Measurements from ENCODE around the gene TOMM20. TPM values are rescaled to one million over a fixed set of nuclear protein-coding genes. Genes with fewer than 3 reads are reported as not detected.
A peak's percentile ranks its signal among the peaks of the same experiment; 100 is the strongest.
"Not testable (repeated sequence)": the region's sequence is repeated elsewhere in the genome, so short reads cannot be mapped to it uniquely, and the experiment has no call there.

The TOMM20 gene
- total RNA-seq, 4 donors from 2014 or later: 101 to 116 (median 111) TPM

- 59% methylated on average over 18 of the region's 27 CpGs for WGBS
- TF ChIP-seq POLR2AphosphoS5 (IDR thresholded peaks at IDR 0.05) (no peak), EP300 (IDR thresholded peaks at IDR 0.05) (no peak), POLR2A (IDR thresholded peaks at IDR 0.05) (no peak), CTCF (IDR thresholded peaks at IDR 0.05) (no peak)
- Histone ChIP-seq H3K27me3 (no peaks in the 10 kb centered on the region), H3K4me3 (peak overlapping the region; percentile 17), H3K36me3 (no peaks in the 10 kb centered on the region), H3K27ac (no peak overlapping the region), H3K9me3 (no peaks in the 10 kb centered on the region), H3K4me1 (peaks cover 19% of the 10 kb centered on the region)
- no peak for DNase-seq (ENCODE audit: low spot score in 2 of 2)
These were observed 35.5 kb downstream of the TOMM20 start for GRCh38 chr1:235093013-235093695.

- not testable (repeated sequence) for DNase-seq (ENCODE audit: low spot score in 2 of 2); H3K4me3 ChIP-seq; H3K36me3 ChIP-seq; H3K27me3 ChIP-seq; H3K9me3 ChIP-seq; H3K27ac ChIP-seq
- 90% methylated on average over 12 of the region's 14 CpGs for WGBS
- H3K4me1 ChIP-seq: peaks cover 19% of the 10 kb centered on the region
These were observed 36.2 kb downstream of the TOMM20 start for GRCh38 chr1:235092415-235092814.

DNA sequence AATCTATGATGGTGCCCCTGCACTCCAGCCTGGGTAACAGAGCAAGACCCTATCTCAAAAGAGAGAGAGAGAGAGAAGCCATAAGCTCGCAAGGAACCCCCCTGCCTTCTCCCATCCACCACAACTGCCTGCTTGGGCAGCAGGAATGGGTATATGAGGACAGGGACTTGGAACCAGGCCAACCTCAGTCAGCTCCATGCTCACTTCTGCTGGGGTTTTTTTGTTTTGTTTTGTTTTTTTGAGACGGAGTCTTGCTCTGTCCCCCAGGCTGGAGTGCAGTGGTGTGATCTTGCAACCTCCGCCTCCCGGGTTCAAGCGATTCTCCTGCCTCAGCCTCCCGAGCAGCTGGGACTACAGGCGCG lies 36.6 kb downstream of the TOMM20 start:
- not testable (repeated sequence) for H3K27me3 ChIP-seq; H3K27ac ChIP-seq; H3K9me3 ChIP-seq; H3K36me3 ChIP-seq; H3K4me3 ChIP-seq; DNase-seq (ENCODE audit: low spot score in 2 of 2)
- WGBS: 91% methylated on average over 8 of the region's 8 CpGs
- H3K4me1 ChIP-seq: peaks cover 19% of the 10 kb centered on the region

DNA sequence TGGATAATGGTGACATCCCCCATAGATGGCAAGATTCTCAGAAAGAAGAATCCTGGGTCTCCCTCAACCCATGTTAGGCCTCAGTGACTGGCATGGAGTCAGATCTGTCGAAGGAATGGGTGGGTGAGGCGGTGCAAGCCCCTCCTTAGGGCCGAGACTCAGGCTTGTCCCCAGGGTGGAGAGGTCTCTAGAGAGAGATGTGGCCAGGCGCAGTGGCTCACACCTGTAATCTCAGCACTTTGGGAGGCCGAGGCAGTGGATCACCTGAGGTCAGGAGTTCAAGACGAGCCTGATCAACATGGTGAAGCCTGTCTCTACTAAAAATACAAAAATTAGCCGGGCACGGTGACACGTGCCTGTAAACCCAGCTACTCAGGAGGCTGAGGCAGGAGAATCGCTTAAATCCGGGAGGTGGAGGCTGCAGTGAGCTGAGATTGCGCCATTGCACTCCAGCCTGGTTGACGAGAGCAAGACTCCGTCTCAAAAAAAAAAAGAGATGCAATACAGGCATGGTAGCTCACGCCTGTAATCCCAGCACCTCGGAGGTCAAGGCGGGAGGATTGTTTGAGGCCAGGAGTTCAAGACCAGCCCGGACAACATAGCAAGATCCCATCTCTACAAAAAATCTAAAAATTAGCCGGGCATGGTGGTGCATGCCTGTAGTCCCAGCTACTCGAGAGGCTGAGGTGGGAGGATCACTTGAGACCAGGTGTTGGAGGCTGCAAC lies 37.2 kb downstream of the TOMM20 start:
- WGBS: 94% methylated on average over 20 of the region's 20 CpGs
- peak in 1 of 2 donors; percentile 45 for DNase-seq (ENCODE audit: low spot score in 2 of 2)
- H3K27ac ChIP-seq, H3K27me3 ChIP-seq, H3K4me3 ChIP-seq, H3K36me3 ChIP-seq, H3K9me3 ChIP-seq: not testable (repeated sequence)
- peaks cover 19% of the 10 kb centered on the region for H3K4me1 ChIP-seq

DNA sequence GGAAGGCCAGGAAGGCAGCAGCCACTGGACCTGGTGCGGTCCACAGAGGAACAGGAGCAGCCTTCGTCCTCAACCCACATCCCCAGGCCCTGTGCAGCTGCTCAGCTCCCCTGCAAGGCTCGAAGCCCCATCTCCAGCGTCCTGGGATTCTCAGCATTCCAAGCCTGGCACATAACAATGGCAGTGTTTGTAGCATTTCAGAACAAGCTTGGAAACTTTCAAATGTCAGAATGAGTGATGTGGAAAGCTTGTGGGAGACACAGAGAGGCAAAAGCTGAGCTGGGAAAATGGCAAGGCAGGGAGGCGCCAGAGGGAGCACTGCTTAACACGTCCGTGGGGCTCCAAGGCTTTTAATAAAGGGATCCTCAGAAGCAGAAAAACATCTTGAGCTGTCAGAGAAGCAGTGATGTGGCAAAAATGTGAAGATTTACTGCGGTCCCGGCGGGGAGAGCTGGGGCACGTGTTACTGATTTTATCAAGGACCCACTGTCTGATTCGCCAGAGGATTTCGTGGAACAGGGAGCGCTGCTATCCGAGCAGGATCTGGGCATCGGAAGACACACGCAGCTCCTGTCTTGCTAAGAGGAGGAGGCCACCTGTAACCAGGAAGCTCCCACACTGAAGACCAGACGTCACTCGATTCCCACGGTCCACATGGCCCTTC lies 38.1 kb downstream of the TOMM20 start:
- peaks cover 19% of the 10 kb centered on the region for H3K4me1 ChIP-seq
- no peak for TF ChIP-seq EP300 (IDR thresholded peaks at IDR 0.05)
- TF ChIP-seq POLR2AphosphoS5 (IDR thresholded peaks at IDR 0.05): no peak
- TF ChIP-seq CTCF (IDR thresholded peaks at IDR 0.05): no peak
- no peak for TF ChIP-seq POLR2A (IDR thresholded peaks at IDR 0.05)
- peak in 1 of 2 donors; percentile 44 for DNase-seq (ENCODE audit: low spot score in 2 of 2)
- H3K4me3 ChIP-seq: no peak overlapping the region
- no peaks in the 10 kb centered on the region for H3K36me3 ChIP-seq
- H3K27me3 ChIP-seq: no peaks in the 10 kb centered on the region
- no peaks in the 10 kb centered on the region for H3K9me3 ChIP-seq
- WGBS: 38% methylated on average over 17 of the region's 20 CpGs
- no peak overlapping the region for H3K27ac ChIP-seq

- peak in 1 of 2 donors; percentile 30 for DNase-seq (ENCODE audit: low spot score in 2 of 2)
- no peaks in the 10 kb centered on the region for H3K27me3 ChIP-seq
- H3K4me1 ChIP-seq: peaks cover 22% of the 10 kb centered on the region
- no peak overlapping the region for H3K4me3 ChIP-seq
- WGBS: 84% methylated on average over 6 of the region's 7 CpGs
- no peaks in the 10 kb centered on the region for H3K36me3 ChIP-seq
- TF ChIP-seq EP300 (IDR thresholded peaks at IDR 0.05) (no peak), POLR2A (IDR thresholded peaks at IDR 0.05) (no peak), CTCF (IDR thresholded peaks at IDR 0.05) (no peak), POLR2AphosphoS5 (IDR thresholded peaks at IDR 0.05) (no peak)
- no peaks in the 10 kb centered on the region for H3K9me3 ChIP-seq
- H3K27ac ChIP-seq: no peak overlapping the region
These were observed 39.7 kb downstream of the TOMM20 start for GRCh38 chr1:235088907-235089306.

Measured in suprapubic skin (tissue), 4 donors.